ENCODE measurements around the gene POLR2L.
A peak's percentile ranks its signal among the peaks of the same experiment; 100 is the strongest.

The POLR2L gene

DNA sequence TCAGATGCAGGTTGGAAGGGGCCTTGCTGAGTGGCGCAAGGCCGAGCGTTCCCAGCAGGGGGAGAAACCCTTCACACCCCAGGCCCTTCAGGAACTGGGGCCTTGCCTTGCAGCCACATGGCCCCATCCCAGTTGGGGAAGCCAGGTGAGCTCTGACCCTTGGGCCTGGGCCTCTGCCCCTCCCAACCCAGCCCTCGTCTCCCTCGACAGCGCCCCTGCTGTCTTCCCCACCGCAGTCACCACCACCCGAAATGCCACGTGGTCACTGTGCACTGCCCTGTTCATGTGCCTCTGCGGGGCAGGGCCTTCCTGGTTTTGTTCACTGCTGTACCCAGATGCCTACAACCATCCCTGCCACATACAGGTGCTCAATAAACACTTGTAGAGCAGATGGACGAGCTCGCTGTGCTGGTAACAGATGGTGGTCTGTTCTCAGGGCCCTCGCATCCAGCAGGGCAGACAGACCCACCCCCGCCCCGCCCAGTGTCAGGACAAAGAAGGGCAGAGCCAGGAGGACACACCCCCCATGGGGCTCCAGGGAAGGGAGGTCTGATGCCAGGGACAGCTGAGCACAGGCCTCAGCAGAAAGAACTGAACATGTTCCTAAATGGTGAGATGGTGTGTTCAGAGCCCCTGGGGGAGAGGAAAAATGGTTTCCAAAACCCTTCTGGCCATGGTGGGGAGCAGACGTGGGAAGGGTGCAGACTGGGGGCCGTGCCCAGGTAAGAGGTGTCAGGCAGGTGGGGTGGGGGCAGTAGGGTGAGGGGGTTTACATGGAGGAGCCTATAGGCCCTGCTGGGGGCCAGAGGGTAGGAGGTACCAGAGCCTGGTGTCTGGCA, 3.7 kb downstream of the POLR2L start:
- no peak for DNase-seq (ENCODE audit: low read depth)

DNA sequence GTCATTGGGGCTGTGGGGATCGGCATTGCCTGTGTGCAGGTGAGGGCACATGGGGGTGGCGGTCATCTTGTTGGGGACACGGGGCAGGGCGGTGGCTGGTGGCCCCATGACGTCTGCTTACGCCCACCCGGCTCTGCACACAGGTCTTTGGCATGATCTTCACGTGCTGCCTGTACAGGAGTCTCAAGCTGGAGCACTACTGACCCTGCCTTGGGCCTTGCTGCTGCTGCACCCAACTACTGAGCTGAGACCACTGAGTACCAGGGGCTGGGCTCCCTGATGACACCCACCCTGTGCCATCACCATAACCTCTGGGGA, 4.4 kb downstream of the POLR2L start:
- DNase-seq (ENCODE audit: low read depth), result no peak

DNA sequence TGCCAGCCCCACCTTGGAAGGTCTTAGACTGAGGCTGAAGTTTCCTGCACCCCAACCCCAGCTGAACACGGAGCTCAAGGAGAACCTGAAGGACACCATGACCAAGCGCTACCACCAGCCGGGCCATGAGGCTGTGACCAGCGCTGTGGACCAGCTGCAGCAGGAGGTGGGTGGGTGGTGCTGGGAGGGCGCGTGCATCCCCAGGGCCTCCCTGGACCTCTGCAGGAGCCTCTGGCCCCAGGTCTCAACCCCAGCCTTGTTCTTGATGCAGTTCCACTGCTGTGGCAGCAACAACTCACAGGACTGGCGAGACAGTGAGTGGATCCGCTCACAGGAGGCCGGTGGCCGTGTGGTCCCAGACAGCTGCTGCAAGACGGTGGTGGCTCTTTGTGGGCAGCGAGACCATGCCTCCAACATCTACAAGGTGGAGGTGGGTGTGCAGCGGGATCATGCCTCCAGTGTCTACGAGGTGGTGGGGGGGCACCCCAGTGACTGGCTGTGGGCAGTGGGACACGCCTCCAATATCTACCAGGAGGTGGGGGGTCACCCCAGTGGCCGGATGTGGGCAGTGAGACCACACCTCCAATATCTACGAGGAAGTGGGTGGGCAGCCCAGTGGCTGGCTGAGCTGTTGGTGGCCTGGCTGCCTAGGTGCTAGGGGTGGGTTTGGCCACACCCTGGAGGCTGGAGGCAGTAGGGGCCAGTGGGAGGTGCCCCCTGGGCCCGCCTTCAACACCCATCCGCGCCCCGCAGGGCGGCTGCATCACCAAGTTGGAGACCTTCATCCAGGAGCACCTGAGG, 4.9 kb downstream of the POLR2L start:
- DNase-seq (ENCODE audit: low read depth), result no peak

DNA sequence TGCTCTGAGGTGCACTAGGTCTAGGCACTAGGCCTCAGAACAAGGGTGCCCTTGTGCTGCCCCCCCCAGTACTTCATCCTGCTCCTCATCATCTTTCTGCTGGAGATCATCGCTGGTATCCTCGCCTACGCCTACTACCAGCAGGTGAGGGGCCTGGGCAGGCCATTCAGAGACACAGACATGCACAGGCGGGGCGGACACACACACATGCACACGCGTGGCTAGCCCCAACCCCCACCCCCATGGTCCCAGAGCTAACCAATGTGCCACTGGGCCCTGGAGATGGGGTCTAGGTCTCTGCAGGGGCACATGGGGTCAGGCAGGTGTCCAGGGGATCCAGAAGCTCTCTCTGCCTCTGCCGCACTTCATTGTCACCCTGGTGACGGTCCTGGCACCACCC, 5.6 kb downstream of the POLR2L start:
- DNase-seq (ENCODE audit: low read depth), result no peak

DNA sequence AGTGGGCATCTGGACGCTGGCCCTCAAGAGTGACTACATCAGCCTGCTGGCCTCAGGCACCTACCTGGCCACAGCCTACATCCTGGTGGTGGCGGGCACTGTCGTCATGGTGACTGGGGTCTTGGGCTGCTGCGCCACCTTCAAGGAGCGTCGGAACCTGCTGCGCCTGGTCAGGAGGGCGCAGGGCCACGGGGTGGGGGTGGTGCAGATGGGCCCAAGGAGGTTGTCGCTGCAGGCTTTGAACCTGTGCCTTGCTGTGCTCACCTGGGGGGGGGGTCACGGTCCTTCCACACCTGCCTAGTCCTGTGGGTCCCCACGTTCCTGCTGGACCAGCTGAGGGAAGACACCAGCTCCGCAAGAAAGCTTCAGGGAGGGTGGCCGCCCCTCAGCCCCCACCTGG, 6.1 kb downstream of the POLR2L start:
- no peak for DNase-seq (ENCODE audit: low read depth)

DNA sequence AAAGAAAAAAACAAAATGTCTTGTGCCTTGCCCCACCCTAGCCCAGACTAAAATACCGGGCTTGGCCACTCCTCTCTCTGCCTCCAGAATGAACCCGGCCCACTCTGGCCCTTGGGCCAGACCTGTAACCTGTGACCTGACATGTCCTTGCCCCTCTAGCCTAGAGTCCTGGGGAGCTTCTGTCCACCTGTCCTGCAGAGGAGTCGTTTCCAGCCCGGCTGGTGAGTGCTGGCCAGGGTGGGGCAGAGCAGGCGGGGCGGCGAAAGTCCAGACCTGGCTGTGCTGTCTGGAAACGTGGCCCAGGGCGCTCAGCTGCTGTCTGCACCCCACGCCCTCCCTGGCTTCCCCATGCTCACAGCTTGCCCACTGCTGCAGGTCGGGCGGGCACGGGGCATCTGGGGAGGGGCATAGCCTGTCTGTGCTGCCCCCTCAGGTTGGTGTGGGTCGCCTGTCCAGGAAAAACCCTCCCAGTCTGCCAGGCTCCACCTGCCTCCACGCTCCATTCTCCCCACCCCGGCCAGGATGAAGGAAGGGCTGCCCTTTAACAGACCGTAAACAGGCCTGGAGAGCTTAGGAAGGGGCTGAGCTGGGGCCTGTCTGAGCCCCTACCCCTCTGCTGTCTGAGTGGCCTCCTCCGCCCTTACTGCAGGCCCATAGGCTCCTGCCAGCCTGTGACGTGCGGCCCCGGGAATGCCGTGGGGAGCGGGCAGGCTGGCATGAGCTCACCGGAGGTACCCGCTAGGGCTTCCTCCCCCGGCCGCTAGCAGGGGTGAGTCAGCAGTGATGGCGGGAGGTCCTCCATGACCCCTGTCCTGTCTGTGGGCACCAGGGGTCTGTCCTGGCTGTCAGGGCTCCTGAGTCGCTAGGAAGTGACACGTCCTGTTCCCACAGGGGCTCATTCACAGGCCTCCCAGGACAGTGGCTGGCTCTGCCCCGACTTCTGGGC, 7.7 kb downstream of the POLR2L start:
- no peak for DNase-seq (ENCODE audit: low read depth)

DNA sequence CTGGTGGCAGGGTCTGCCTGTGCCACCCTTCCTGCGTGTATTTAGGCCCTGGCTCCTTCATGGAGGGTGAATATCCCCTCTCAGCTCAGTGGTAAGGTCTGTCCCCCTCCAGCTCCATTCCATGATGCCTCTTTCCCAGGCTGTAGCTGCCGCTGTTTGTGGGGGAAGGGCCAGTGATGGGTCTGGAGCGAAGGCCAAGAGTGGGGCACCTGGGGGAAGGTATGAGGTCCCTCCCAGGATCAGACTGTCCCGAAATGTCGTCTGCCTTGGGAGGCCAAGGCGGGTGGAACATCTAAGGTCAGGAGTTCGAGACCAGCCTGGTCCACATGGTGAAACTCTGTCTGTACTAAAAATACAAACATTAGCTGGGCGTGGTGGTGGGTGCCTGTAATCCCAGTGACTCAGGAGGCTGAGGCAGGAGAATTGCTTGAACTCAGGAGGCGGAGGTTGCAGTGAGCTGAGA, 8.4 kb downstream of the POLR2L start:
- no peak for DNase-seq (ENCODE audit: low read depth)

DNA sequence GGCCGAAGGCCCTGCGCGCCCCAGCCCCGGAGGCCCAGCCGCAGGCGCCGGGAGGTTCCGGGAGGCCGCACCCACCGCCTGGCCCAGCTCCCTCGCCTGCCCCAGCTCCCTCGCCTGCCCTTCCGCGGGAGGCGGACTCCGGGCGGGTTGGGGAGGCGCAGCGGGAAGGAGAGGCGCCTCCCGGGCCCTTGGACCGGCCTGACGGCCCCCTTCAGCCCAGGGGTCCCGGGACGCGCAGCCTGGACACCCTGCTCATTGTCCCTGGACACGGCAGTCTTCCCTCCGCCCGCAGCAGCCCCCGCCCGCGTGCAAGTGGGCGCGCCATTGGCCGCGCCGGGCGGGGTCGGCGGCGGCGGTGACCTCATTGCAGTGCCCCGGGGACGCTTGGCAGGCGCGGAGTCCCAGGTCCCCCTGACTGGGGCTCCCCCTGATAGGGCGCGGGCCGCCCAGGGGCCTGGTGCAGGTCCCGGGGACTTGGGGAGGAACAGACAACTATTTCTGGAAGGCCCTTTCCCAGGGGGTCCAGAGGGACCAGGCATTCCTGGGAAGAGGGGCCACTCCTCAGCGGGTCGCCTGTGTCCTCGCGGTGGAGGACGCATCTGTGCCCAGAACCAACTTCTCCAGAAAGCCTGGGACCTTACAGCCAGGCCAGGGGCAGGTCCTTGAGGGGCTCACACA, 9.1 kb downstream of the POLR2L start:
- DNase-seq (ENCODE audit: low read depth), result no peak

DNA sequence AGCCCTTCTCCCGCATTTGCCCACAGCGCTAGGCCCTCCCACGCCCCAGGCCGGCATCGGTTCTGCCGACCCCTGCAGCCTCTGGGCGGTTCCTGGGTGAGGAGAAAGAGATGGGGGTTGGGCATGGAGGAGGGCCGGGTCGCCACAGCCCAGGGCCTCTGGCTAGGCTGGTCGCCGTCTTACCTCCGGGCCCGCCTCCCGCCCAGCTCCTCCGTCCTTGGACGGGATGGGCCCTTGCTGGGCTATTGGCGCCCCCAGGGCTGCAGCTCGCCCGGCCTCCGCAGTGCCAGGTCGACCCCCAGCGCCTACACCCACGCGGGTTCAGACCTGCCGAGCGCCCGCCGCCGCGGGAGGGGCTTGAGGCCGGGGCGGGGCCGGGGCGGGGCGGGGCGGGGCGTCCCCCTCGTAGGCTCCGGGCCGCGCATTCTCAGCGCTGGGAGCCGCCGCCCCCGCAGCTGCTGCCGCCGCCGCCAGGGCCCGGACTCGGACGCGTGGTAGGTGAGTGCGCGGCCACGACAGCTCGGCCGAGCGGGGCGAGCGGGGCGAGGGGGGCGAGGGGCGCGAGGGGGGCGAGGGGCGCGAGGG, 9.7 kb downstream of the POLR2L start, which contains the start of gene CD151:
Gene CD151, plus strand, starts transcription at position 424 of the 585 bp plus-strand sequence. CDS start 3,118 bp downstream, outside the sequence.
- no peak for DNase-seq (ENCODE audit: low read depth)

DNA sequence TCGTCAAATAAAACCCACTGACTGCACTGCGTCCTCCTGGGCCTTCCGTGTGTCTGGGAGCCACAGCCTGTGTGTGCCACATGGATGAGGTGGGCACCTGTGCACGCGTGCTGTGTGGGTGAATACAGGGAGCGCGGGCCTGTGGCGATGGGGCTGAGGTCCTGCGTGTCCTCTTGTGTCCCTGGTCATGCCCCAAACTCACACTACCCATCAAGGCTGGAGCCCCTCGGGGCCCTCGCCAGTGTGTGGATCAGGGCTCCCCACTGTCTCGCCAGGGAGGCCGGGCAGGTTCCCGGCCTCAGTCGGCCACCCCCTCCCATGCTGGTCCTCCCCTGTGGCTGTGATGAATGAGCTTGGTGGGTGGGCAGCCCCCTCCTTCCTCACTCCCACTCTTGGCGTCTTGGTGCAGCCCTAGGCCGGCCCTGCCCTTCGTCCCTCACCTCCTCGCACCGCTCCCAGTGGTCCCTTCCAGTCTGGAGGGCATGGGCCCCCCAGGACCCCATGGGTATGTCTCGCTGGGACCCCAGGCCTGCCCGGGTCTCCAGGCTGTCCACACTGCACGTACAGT, 10.3 kb downstream of the POLR2L start:
- DNase-seq (ENCODE audit: low read depth), result no peak

DNA sequence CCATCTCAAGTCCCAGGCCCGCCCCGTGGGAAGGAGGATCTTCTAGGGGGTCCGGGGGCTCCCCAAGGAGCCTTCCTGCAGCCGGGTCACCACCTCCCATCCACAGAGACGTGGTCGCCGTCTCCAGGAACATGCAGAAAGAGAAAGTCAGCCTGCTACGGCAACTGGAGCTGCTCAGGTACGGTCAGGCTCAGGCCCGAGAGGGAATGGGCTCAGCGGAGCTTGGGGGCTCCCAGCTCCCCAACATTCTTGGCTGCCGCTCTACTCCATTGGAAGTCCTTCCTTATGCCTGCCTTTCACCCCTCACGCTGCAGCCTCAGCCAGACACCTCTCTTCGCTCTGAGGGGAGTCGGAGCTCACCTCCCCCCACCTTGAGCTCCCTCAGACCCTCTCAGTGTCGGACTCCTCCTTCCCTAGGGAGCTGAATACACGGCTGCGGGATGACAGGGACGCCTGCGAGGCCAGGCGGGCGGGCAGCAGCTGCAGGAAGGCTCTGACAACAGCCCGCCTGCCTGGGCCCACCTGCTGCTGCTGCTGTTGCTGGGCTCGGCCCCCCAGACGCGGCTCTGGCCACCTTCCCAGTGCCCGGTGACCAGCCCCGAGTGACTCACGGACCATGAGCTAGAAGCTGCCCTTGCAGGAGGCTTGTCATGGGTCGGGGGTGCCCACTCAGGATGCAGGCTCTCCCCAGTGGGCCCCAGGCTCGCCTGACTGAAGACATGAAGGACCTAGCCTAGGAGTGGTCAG, 11.0 kb downstream of the POLR2L start:
- DNase-seq (ENCODE audit: low read depth), result no peak

DNA sequence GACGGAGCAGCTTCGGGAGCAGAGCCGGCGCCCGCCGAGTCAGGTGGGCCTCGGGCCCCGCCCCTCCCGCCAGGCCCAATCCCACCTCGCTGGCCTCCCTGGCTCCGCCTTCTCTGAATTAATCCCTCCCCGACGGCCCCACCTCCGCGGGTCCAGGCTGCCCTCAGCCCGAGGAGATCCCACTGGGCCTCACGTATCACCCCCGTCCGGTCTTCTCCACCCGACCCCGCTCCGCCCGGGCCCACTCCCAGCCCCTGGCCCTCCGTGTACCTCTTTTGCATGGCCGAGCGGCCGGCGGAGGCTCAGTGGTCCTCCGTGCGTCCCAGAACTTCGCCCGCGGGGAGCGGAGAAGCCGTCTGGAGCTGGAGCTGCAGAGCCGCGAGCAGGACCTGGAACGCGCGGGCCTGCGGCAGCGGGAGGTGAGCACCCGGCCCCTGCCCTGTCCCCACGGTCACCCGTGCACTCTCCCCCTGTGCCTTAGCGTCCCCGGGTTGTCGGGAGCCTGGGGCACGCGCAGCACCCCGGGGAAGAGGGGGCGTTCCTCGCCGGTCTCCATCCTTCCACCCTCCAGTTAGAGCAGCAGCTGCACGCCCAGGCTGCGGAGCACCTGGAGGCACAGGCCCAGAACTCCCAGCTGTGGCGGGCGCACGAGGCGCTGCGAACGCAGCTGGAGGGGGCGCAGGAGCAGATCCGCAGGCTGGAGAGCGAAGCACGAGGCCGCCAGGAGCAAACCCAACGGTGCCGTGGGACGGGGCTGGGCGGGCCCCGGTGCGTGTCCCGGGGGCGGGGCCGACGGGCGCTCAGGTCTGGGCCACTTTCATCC, 11.8 kb downstream of the POLR2L start:
- peak; percentile 42 for DNase-seq (ENCODE audit: low read depth)

DNA sequence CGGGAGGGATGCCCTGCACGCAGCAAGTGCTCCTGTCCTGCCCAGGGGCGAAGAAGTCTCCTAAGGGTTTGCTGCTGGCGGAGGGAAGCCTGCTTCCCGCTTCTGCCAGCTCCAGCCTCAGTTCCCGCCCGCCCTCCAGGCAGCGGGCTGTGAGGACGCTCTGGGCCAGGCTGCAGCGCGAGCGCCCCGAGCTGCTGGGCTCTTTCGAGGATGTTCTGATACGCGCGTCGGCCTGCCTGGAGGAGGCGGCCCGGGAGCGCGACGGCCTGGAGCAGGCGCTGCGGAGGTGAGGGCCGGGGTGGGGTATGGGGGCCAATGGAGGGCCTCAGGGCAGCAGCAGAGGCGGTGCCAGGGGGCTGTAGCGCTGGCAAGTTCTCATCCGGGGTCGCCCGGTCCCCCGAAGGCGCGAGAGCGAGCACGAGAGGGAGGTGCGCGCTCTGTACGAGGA, 12.5 kb downstream of the POLR2L start:
- DNase-seq (ENCODE audit: low read depth), result no peak

DNA sequence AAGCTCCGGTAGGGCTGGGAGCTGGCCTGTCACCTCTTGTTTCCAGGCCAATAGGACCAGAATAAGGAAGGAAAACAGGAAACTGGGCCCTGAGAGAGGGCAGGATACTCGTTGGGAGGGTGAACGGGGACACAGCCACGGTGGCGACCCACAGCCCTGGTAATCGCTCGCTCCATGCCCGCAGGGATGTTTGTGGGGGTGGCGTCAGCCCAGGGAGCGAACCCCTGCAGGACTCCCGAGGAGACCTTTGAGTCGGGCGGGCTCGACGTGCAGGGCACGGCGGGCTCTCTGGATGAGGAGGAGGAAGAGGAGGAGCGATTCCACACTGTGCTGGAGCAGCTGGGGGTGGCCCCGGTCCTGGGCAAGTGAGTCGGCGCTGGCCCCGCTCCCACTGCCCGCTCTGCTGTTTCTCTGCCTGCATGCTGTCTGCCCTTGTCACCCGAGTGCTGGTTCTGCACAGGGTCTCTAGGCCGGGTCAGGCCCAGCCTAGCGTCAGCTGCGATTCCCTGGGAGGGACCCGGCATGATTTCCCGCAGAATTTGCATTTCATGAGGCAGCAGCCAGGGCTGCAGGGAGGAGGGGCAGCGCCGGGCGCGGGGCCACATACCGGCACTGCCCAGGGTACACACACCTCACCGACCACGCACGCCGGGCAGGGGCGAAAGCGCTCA, 13.0 kb downstream of the POLR2L start:
- no peak for DNase-seq (ENCODE audit: low read depth)

DNA sequence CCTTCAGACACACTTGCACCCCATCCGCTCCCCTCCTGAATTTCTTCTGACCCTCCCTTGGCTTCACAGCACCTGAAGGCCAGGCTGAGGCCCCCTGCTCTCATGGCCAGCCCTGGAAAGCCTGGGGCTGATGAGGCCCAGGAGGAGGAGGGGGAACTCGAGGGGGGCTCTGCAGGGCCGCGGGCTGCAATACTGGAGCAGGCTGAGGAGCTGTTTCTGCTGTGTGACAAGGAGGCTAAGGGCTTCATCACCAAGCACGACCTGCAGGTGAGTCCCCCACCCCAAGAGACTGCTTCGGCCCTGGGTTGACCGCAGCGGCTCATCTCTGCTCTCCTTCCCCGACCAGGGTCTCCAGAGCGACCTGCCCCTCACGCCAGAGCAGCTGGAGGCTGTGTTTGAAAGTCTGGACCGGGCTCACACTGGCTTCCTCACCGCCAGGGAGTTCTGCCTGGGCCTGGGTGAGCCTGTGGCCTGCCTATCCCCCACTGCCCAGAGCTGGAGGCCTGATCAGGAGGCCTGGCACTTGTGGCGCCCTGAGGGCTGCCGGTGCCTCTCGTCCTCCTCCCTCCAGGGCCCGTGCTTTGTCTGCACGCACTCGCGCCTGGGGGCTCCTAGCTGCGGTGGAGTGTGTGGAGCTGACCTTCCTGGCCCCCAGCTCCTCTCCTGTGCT, 13.7 kb downstream of the POLR2L start:
- DNase-seq (ENCODE audit: low read depth), result no peak

DNA sequence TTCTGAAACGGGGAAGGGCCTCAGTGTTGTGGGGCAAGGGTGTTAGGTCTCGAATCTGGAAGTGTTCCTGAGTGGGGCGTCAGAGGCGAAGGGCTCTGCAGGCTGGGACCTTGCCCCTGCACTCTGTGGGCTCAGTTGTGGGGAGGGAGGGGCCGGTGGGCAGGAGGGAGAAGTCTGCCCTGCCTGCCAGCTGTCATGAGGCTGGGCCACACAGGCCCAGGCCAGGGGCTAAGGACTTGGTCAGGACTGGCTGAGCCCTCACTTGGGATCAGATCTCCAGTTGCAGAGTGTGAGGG, 14.5 kb downstream of the POLR2L start, which contains the start of gene CRACR2B:
Gene CRACR2B, plus strand, starts transcription at position 23 of the 296 bp plus-strand sequence. CDS start 689 bp downstream, outside the sequence.
- no peak for DNase-seq (ENCODE audit: low read depth)

DNA sequence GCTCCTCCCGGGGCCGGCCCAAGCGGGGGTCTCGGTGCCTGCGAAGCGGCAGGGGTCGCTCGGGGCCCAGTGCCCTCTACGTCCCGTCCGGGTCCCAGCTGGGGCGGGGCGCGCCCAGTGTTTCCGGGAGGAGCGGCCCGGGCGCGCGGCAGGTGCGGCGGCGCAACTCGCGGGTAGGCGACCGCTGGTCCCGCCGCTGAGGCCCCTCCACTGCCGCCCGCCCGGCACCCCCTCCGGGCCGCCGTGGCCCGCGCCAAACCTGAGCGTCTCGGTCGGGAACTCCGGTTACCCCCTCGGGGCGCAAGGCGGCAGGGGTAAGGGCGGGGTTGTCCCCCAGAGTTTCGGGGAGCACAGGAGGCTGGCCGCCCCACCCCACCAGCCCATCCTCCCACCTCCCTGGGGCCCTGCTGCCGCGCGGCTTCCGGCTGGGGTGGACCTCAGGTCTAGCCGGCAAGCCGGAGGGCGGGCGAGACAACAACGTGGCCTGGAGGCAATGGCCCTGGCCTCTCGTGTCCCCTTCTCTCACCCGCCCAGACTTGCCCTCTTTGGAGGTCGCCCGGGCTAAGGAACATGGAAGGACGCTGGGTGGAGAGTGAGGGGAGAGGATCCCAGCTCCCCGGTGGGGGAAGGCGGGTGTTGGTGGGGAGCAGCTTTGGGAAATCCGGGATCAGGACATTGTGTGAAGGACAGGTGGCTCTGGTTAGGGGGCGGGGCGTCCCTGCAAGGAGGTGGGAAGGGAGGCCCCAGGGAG, 15.0 kb downstream of the POLR2L start:
- DNase-seq (ENCODE audit: low read depth), result no peak

DNA sequence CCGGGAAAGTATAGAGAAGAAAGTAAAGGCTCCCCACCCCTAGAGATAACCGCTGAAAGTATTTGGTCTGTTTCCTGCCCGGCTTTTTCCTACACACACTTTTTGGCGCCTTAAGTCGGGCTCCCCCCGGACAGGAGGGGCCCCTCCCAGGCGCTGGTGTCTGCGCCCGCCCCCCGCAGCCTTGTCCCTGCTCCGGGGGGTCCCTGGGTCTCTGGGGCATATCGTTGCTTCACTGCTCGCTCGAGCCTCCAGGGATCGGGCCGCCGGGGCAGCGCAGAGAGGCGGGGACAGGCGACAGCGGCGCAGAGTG, 15.5 kb downstream of the POLR2L start:
- no peak for DNase-seq (ENCODE audit: low read depth)
